Suprapubic skin (tissue), 3 donors: ENCODE results near the gene PSME3.

Source experiments
- CTCF ChIP-seq, 2 donors: fragments of 200-600 bp in 1 of 2; fragments of 450-650 bp in 1 of 2; sonication (generic) in 1 of 2; IDR thresholded peaks; one replicate each; pipeline ENCODE4 v1.5.1; 2016 to 2019; ENCODE audit warnings: antibody characterized with exemption in 2 of 2, mild to moderate bottlenecking in 1 of 2, moderate library complexity in 1 of 2
- POLR2A ChIP-seq, 2 donors: fragments of 450-650 bp; IDR thresholded peaks; one replicate each; pipeline ENCODE4 v1.6.1; 2017; ENCODE audit warnings: antibody characterized with exemption in 2 of 2, mild to moderate bottlenecking in 2 of 2, moderate library complexity in 2 of 2

- TF ChIP-seq CTCF (IDR thresholded peaks at IDR 0.05) = no peak
- no peak for TF ChIP-seq POLR2A (IDR thresholded peaks at IDR 0.05)
Observed at GRCh38 chr17:42866216-42866615, 33.0 kb downstream of the PSME3 start.
